A549 (cell line): ENCODE measurements around the gene NBPF15.
"Not testable (repeated sequence)": the region's sequence is repeated elsewhere in the genome, so short reads cannot be mapped to it uniquely, and the experiment has no call there.

ENCODE experiments used
- BHLHE40 ChIP-seq: IDR thresholded peaks from 2 replicates; pipeline ENCODE4 v1.6.1; 2012; ENCODE audit warnings: low read depth, low read length, inconsistent platforms
- CEBPB ChIP-seq, 2 experiments: fragments of >200 bp in 1 of 2; sonication (Bioruptor Twin) in 1 of 2; formaldehyde crosslinking in 1 of 2; IDR thresholded peaks; 2 replicates each; pipeline ENCODE4 v1.6.1; 2012 to 2016
- CTCF ChIP-seq: fragments of >200 bp; sonication (Bioruptor Twin); formaldehyde crosslinking; IDR thresholded peaks from 3 replicates; pipeline ENCODE4 v1.5.1; 2016
- ESRRA ChIP-seq: fragments of 150-350 bp; IDR thresholded peaks from 2 replicates; pipeline ENCODE4 v1.6.1; 2014; ENCODE audit warnings: mild to moderate bottlenecking, low read length, borderline replicate concordance
- GATA3 ChIP-seq: IDR thresholded peaks from 2 replicates; pipeline ENCODE4 v1.6.1; 2012; ENCODE audit warnings: borderline replicate concordance
- KDM1A ChIP-seq: fragments of 200-600 bp; sonication (generic); IDR thresholded peaks from 2 replicates; pipeline ENCODE4 v1.6.1; 2016; ENCODE audit warnings: low read depth, mild to moderate bottlenecking
- MAFK ChIP-seq: fragments of 450-650 bp; IDR thresholded peaks from 2 replicates; pipeline ENCODE4 v1.6.1; 2014; ENCODE audit not compliant: partially characterized antibody
- NFE2L2 ChIP-seq: fragments of 150-350 bp; conservative IDR thresholded peaks from 2 replicates; pipeline ENCODE4 v1.6.1; 2014; ENCODE audit warnings: low read length
- POLR2A ChIP-seq: IDR thresholded peaks from 2 replicates; pipeline ENCODE4 v1.6.1; 2012; ENCODE audit warnings: mild to moderate bottlenecking, low read length
- RAD21 ChIP-seq, 2 experiments: fragments of >200 bp in 1 of 2; sonication (Bioruptor Twin) in 1 of 2; formaldehyde crosslinking in 1 of 2; IDR thresholded peaks in 1 of 2; conservative IDR thresholded peaks in 1 of 2; 2 replicates in 1 of 2; 3 replicates in 1 of 2; pipeline ENCODE4 v1.6.1; 2012 to 2018; ENCODE audit warnings: inconsistent platforms in 1 of 2
- SMC3 ChIP-seq: fragments of >200 bp; sonication (Bioruptor Twin); formaldehyde crosslinking; IDR thresholded peaks from 3 replicates; pipeline ENCODE4 v1.6.1; 2018; ENCODE audit warnings: inconsistent platforms
- TP53 ChIP-seq: fragments of 250-450 bp; sonication (Bioruptor Pico); IDR thresholded peaks from 2 replicates; pipeline ENCODE4 v1.5.0; 2021; ENCODE audit warnings: mild to moderate bottlenecking, moderate library complexity
- ZFP36 ChIP-seq: fragments of 450-650 bp; IDR thresholded peaks from 2 replicates; pipeline ENCODE4 v1.6.1; 2014; ENCODE audit warnings: borderline replicate concordance; ENCODE audit not compliant: partially characterized antibody
- ZNF302 ChIP-seq: fragments of 250-450 bp; sonication (Bioruptor Pico); IDR thresholded peaks from 2 replicates; pipeline ENCODE4 v1.9.0; 2021; ENCODE audit warnings: inconsistent platforms, mild to moderate bottlenecking, moderate library complexity

DNA sequence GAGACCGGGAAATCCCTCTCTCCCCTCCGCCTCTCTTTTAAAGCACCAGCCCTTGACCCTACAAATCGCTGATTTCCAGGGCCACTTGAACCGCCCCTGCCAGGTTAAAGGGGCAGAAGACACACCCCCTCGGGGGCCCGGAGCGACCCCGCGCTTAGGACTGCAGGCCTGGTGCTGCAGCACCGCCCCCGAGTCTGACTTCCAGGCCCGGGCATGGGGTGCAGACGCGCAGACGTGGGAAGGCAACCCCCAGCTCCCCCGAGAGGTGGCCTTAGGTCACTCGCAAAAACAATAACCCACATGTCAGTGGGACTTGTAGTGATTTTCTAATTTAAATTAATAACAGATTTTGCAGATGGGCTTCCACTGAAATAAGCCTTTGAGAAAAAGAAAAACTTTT is 309 bp upstream of the NBPF15 start:
- TF ChIP-seq CTCF; NFE2L2; GATA3; CEBPB (IDR thresholded peaks at IDR 0.05); BHLHE40; POLR2A; ZFP36; RAD21 (conservative IDR thresholded peaks at IDR 0.05 in 1 of 2, IDR thresholded peaks at IDR 0.05 in 1 of 2); ESRRA; KDM1A; TP53 (CRISPR knock-in tag); MAFK; ZNF302 (CRISPR knock-in tag); SMC3: not testable (repeated sequence)
